GM21447 (cell line): ENCODE measurements around the gene CNTN4.

Experiments
- ATAC-seq: cut with Tn5 transposase; IDR thresholded peaks from one replicate; pipeline ENCODE4 v1.9.1; 2021; ENCODE audit not compliant: unreplicated experiment

CNTN4 gene

GRCh38 chr3:2568929-2569328 is 470.3 kb downstream of the CNTN4 start:
- ATAC-seq, result no peak

GRCh38 chr3:2577571-2577970 is 478.9 kb downstream of the CNTN4 start:
- ATAC-seq, result no peak

GRCh38 chr3:2578560-2578959 is 479.9 kb downstream of the CNTN4 start:
- no peak for ATAC-seq

- ATAC-seq, result no peak
Measured at GRCh38 chr3:2579206-2579605, 480.5 kb downstream of the CNTN4 start.

- ATAC-seq, result no peak
Measured at GRCh38 chr3:2583046-2583445, 484.4 kb downstream of the CNTN4 start.

GRCh38 chr3:2589336-2589969 is 490.8 kb downstream of the CNTN4 start:
- ATAC-seq, result no peak

- no peak for ATAC-seq
Measured at GRCh38 chr3:2595486-2595885, 496.8 kb downstream of the CNTN4 start.

GRCh38 chr3:2597615-2598014 is 498.9 kb downstream of the CNTN4 start:
- no peak for ATAC-seq

GRCh38 chr3:2599471-2599870 is 500.8 kb downstream of the CNTN4 start:
- ATAC-seq, result no peak

- ATAC-seq, result no peak
Measured at GRCh38 chr3:2603692-2604289, 505.1 kb downstream of the CNTN4 start.

- ATAC-seq, result no peak
Measured at GRCh38 chr3:2614578-2614977, 515.9 kb downstream of the CNTN4 start.

- ATAC-seq, result no peak
Measured at GRCh38 chr3:2615080-2615479, 516.4 kb downstream of the CNTN4 start.

- no peak for ATAC-seq
Measured at GRCh38 chr3:2623436-2623835, 524.8 kb downstream of the CNTN4 start.

- no peak for ATAC-seq
Measured at GRCh38 chr3:2628117-2628516, 529.5 kb downstream of the CNTN4 start.

GRCh38 chr3:2635511-2635910 is 536.8 kb downstream of the CNTN4 start:
- no peak for ATAC-seq

GRCh38 chr3:2643606-2644005 is 544.9 kb downstream of the CNTN4 start:
- no peak for ATAC-seq

GRCh38 chr3:2645001-2645400 is 546.3 kb downstream of the CNTN4 start:
- ATAC-seq, result no peak

- ATAC-seq, result no peak
Measured at GRCh38 chr3:2650746-2651145, 552.1 kb downstream of the CNTN4 start.

GRCh38 chr3:2652386-2652785 is 553.7 kb downstream of the CNTN4 start:
- no peak for ATAC-seq

GRCh38 chr3:2653706-2654105 is 555.0 kb downstream of the CNTN4 start:
- no peak for ATAC-seq

GRCh38 chr3:2655229-2655701 is 556.6 kb downstream of the CNTN4 start:
- ATAC-seq, result no peak

GRCh38 chr3:2656806-2657777 is 558.4 kb downstream of the CNTN4 start:
- ATAC-seq, result no peak
